Mesothelial cell of epicardium (in vitro differentiated cells): Measurements from ENCODE around the gene UBE3A. TPM values are rescaled to one million over a fixed set of nuclear protein-coding genes. Genes with fewer than 3 reads are reported as not detected.
"Not testable (repeated sequence)": the region's sequence is repeated elsewhere in the genome, so short reads cannot be mapped to it uniquely, and the experiment has no call there.

Source experiments
- DNase-seq, 2 experiments: peaks; one replicate each; pipeline ENCODE4 v3.0.0; 2021; ENCODE audit warnings: low spot score in 2 of 2; ENCODE audit not compliant: unreplicated experiment in 2 of 2
- H3K27ac Mint-ChIP-seq: 2 replicates; pipeline ENCODE4 v1.8.0; 2021; ENCODE audit warnings: mixed read lengths
- H3K27me3 Mint-ChIP-seq: 2 replicates; pipeline ENCODE4 v1.8.0; 2021; ENCODE audit warnings: low read depth, mixed read lengths
- H3K36me3 Mint-ChIP-seq: 2 replicates; pipeline ENCODE4 v1.8.0; 2021; ENCODE audit warnings: mixed read lengths
- H3K4me1 Mint-ChIP-seq: 2 replicates; pipeline ENCODE4 v1.8.0; 2021; ENCODE audit warnings: mixed read lengths
- H3K4me3 Mint-ChIP-seq: 2 replicates; pipeline ENCODE4 v1.8.0; 2021; ENCODE audit warnings: mild to moderate bottlenecking, moderate library complexity, mixed read lengths
- H3K9me3 Mint-ChIP-seq: 2 replicates; pipeline ENCODE4 v1.8.0; 2021; ENCODE audit warnings: mixed read lengths
- total RNA-seq: library from RNA; stranded (reverse); gene quantifications from 3 replicates; pipeline ENCODE4 v1.2.1, GENCODE V29; 2021
- TF ChIP-seq, protein P1 (sequence below): fragments of 200-600 bp; sonication (generic); IDR thresholded peaks from one replicate; pipeline ENCODE4 v1.5.0; 2021; ENCODE audit warnings: antibody characterized with exemption; ENCODE audit not compliant: unreplicated experiment

UBE3A gene
- total RNA-seq, 1 donor from 2014 or later, result 138 TPM

DNA sequence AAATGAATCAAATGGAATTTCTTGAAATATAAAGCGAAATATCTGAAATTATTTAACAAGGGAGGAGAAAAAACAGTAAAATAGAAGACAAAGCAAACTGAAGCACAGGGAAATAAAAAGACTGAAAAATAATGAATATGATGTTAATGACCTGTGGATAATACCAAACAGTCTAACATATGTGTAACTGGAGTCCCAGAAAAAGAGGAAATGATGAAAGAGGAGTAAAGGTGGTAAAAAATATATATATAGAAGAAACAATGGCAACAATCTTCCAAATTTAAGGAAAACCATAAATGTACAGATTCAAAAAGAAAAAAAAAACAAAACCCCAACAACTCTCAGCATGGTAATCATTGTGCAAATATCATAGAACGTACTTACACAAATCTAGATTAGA lies 21.2 kb downstream of the UBE3A start:
- Mint-ChIP-seq H3K9me3 (peaks cover 47% of the 10 kb centered on the region), H3K4me1 (peaks cover 3% of the 10 kb centered on the region), H3K36me3 (peaks cover 49% of the 10 kb centered on the region), H3K27me3 (no peaks in the 10 kb centered on the region), H3K4me3 (no peak overlapping the region), H3K27ac (no peak overlapping the region)
- TF ChIP-seq, protein P1, sequence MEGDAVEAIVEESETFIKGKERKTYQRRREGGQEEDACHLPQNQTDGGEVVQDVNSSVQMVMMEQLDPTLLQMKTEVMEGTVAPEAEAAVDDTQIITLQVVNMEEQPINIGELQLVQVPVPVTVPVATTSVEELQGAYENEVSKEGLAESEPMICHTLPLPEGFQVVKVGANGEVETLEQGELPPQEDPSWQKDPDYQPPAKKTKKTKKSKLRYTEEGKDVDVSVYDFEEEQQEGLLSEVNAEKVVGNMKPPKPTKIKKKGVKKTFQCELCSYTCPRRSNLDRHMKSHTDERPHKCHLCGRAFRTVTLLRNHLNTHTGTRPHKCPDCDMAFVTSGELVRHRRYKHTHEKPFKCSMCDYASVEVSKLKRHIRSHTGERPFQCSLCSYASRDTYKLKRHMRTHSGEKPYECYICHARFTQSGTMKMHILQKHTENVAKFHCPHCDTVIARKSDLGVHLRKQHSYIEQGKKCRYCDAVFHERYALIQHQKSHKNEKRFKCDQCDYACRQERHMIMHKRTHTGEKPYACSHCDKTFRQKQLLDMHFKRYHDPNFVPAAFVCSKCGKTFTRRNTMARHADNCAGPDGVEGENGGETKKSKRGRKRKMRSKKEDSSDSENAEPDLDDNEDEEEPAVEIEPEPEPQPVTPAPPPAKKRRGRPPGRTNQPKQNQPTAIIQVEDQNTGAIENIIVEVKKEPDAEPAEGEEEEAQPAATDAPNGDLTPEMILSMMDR, result no peak
- DNase-seq, result no peak

DNA sequence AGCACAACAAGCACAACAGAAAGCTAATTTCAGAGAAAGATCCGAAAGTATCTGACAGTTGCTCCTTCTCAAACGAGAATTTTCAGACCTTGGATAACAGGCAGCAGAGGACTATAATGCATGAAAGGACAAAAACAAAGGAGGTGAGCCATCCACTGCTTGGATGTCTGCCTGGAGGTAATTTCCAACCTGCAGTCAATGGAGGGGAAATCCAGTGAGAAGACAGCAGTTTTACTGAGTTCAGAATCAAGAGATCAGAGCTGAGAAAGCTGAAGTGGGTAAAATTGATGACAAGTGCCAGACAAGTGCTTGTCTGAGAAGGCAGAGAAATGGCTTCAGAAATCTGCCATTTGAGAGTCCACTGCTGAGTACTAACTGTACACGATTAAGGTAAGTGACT lies 22.1 kb downstream of the UBE3A start:
- H3K4me1 Mint-ChIP-seq, result peaks cover 3% of the 10 kb centered on the region
- H3K27ac Mint-ChIP-seq, result no peak overlapping the region
- H3K4me3 Mint-ChIP-seq, result no peak overlapping the region
- TF ChIP-seq, protein P1, result no peak
- H3K27me3 Mint-ChIP-seq, result no peaks in the 10 kb centered on the region
- no peak for DNase-seq
- H3K36me3 Mint-ChIP-seq, result peaks cover 45% of the 10 kb centered on the region
- peaks cover 44% of the 10 kb centered on the region for H3K9me3 Mint-ChIP-seq

DNA sequence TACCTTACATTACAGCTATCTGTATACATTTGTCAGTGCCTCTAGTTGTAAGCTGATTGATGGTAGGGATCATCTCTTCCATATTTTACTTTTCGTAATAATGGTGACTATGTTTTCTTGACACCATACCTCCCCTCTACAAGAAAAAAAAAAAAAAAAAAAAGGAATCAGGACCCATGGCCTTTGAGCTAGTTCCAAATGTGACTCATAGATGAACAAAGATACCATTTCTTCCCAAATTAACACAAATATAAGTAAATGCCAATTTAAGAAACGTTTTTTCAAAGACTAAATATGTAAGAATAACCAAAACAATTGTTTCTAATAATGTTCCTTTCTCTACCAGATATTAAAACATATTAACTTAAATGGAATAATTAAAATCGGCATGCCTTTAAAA lies 23.1 kb downstream of the UBE3A start:
- peaks cover 38% of the 10 kb centered on the region for H3K9me3 Mint-ChIP-seq

DNA sequence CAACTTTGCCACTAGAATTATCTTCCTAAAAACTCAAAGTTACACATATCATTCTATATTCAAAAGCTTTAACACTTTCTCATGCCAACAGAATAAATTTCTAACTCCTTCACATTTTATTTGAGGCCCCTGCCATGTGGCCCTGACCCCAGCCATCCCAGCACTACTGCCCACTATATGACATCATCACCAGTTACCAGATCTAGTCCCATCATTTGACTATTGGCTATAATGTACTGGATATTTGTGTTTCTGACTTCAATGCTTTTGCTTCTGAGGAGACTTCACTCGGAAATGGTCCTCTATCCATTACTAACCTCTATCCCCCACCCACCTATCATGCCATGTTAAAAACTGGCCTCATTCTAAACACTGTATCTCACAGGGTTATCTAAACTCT lies 23.6 kb downstream of the UBE3A start:
- TF ChIP-seq, protein P1, result no peak
- DNase-seq, result no peak
- Mint-ChIP-seq H3K36me3 (peaks cover 32% of the 10 kb centered on the region), H3K4me3 (no peak overlapping the region), H3K9me3 (peaks cover 36% of the 10 kb centered on the region), H3K4me1 (peaks cover 5% of the 10 kb centered on the region), H3K27me3 (no peaks in the 10 kb centered on the region), H3K27ac (no peak overlapping the region)

More for the DNA sequence above, 23.1 kb downstream of the UBE3A start:
- Mint-ChIP-seq H3K4me1 (peaks cover 3% of the 10 kb centered on the region), H3K4me3 (no peak overlapping the region), H3K36me3 (peaks cover 37% of the 10 kb centered on the region), H3K27me3 (no peaks in the 10 kb centered on the region), H3K27ac (no peak overlapping the region)
- DNase-seq, result no peak
- TF ChIP-seq, protein P1, result no peak

DNA sequence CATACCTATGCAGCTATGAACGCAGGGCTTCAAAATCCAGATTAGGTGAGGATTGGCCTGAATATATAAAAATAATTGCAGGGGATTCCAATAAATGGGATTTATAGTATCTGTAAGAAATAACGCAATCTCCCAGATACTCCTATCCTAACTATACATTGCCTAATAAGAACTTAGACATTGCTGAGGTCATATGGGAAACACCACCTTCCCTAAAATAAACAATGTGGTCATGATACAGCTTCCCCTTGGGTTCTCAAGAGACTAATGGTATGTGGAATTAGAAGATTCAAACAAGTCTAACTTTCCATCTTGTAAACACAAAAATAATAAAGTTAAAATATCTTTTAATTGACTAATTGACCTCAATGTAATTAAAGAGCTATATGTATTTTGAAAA lies 28.2 kb downstream of the UBE3A start:
- no peak for DNase-seq
- H3K27ac Mint-ChIP-seq, result no peak overlapping the region
- H3K4me3 Mint-ChIP-seq, result no peak overlapping the region
- H3K4me1 Mint-ChIP-seq, result peaks cover 18% of the 10 kb centered on the region
- H3K9me3 Mint-ChIP-seq, result no peaks in the 10 kb centered on the region
- no peaks in the 10 kb centered on the region for H3K27me3 Mint-ChIP-seq
- peaks cover 2% of the 10 kb centered on the region for H3K36me3 Mint-ChIP-seq
- TF ChIP-seq, protein P1, result no peak

DNA sequence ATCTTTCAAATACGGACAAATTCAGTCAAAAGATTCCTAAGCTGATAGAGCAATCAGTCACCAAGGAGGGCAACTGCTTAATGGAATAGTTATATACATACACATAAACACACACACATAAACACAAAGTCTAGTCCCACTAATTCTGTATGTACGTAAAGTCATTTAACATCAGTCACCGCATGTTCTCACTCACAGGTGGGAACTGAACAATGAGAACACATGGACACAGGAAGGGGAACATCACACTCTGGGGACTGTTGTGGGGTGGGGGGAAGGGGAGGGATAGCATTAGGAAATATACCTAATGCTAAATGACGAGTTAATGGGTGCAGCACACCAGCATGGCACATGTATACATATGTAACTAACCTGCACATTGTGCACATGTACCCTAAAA lies 29.1 kb downstream of the UBE3A start:
- H3K27me3 Mint-ChIP-seq, H3K36me3 Mint-ChIP-seq, H3K9me3 Mint-ChIP-seq, DNase-seq, H3K4me3 Mint-ChIP-seq: not testable (repeated sequence)
- Mint-ChIP-seq H3K4me1 (peaks cover 18% of the 10 kb centered on the region), H3K27ac (peak overlapping the region; percentile 74)
